HepG2 (cell line): ENCODE results near the gene TBC1D24. TPM values are rescaled to one million over a fixed set of nuclear protein-coding genes. Genes with fewer than 3 reads are reported as not detected.

Experiments
- ATAC-seq: fragments of 200-7000 bp; cut with Tn5 transposase; 3 replicates; pipeline ENCODE4 v1.9.1; 2020; ENCODE audit warnings: mild to moderate bottlenecking, moderate library complexity
- BruUV-seq: library from RNA; stranded (reverse); fragments of 400-500 nt; replicated peaks from 2 replicates; lab custom pipeline; 2021; lab: Mats Ljungman, UMichigan
- CTCF ChIA-PET: fragments of 300-600 bp; formaldehyde crosslinking; extraction: SDS; loops from one replicate; lab custom pipeline; 2021; ENCODE audit warnings: low total read pairs, inconsistent platforms, low intra/inter-chr PET ratio; lab: Yijun Ruan, JAX
- POLR2A ChIA-PET: fragments of 350-600 bp; sonication (Branson Sonifier 250); formaldehyde crosslinking; loops from one replicate; lab custom pipeline; 2020; ENCODE audit warnings: antibody characterized with exemption, inconsistent platforms; lab: Yijun Ruan, JAX
- DNase-seq: peaks from one replicate; pipeline ENCODE4 v3.0.0-alpha.2; 2015; ENCODE audit warnings: low spot score
- FAIRE-seq: peaks from 3 replicates; lab custom pipeline; 2011; peaks lifted over from hg19 to GRCh38; lab: Jason Lieb, UNC
- H2AFZ ChIP-seq: one replicate; pipeline ENCODE4 v1.6.1; 2011; ENCODE audit warnings: low read length, inconsistent platforms
- H3K27ac ChIP-seq: fragments of 300-600 bp; 3 replicates; pipeline ENCODE4 v1.8.0; 2011; ENCODE audit warnings: mixed run types, mild to moderate bottlenecking, mixed read lengths, low read length, inconsistent platforms; ENCODE audit not compliant: insufficient read depth; ENCODE audit errors: extremely low read length
- H3K27me3 ChIP-seq, 2 experiments: fragments of 200-600 bp in 1 of 2; 2 replicates in 1 of 2; 3 replicates in 1 of 2; pipeline versions ENCODE4 v1.6.0 to v1.8.0; 2011; ENCODE audit warnings: low read length in 2 of 2, mild to moderate bottlenecking in 2 of 2, moderate library complexity in 2 of 2, inconsistent platforms in 1 of 2; ENCODE audit not compliant: insufficient read depth in 2 of 2, control insufficient read depth in 1 of 2
- H3K36me3 ChIP-seq, 2 experiments: fragments of 200-600 bp in 1 of 2; replicated peaks in 1 of 2; 2 replicates in 1 of 2; 3 replicates in 1 of 2; pipeline versions ENCODE4 v1.5.1 to v1.8.0; 2011; ENCODE audit warnings: low read length in 2 of 2, inconsistent platforms in 1 of 2; ENCODE audit not compliant: insufficient read depth in 2 of 2, control insufficient read depth in 1 of 2
- H3K4me1 ChIP-seq: 2 replicates; pipeline ENCODE4 v1.5.1; 2012; ENCODE audit warnings: low read length, inconsistent platforms; ENCODE audit not compliant: insufficient read depth
- H3K4me2 ChIP-seq: 2 replicates; pipeline ENCODE4 v1.6.0; 2011; ENCODE audit warnings: low read depth, low read length, inconsistent platforms
- H3K4me3 ChIP-seq, 3 experiments: fragments of 200-600 bp in 1 of 3; sonication (generic), shearing (Covaris generic) in 1 of 3; replicated peaks in 1 of 3; 2 replicates each; pipeline ENCODE4 v1.5.1; 2011 to 2016; ENCODE audit warnings: low read length in 3 of 3, inconsistent platforms in 2 of 3, low read depth in 2 of 3, mild to moderate bottlenecking in 2 of 3, control low read depth in 1 of 3, mixed read lengths in 1 of 3; ENCODE audit not compliant: insufficient read depth in 1 of 3
- H3K79me2 ChIP-seq: one replicate; pipeline ENCODE4 v1.6.1; 2011; ENCODE audit warnings: low read length, inconsistent platforms; ENCODE audit not compliant: insufficient read depth
- H3K9ac ChIP-seq: 2 replicates; pipeline ENCODE4 v1.6.0; 2011; ENCODE audit warnings: mild to moderate bottlenecking, low read depth, low read length, inconsistent platforms; ENCODE audit not compliant: insufficient read depth
- H3K9me3 ChIP-seq: 2 replicates; pipeline ENCODE4 v1.5.1; 2012; ENCODE audit warnings: mild to moderate bottlenecking, low read length
- H4K20me1 ChIP-seq: 2 replicates; pipeline ENCODE4 v1.6.0; 2011; ENCODE audit warnings: inconsistent platforms, mild to moderate bottlenecking, low read length, moderate library complexity; ENCODE audit not compliant: insufficient read depth
- AHDC1 ChIP-seq: sonication (generic); formaldehyde crosslinking; IDR thresholded peaks from 2 replicates; pipeline ENCODE4 v1.5.1; 2020; ENCODE audit warnings: mild to moderate bottlenecking, missing genetic modification reagents, borderline replicate concordance
- ATAD3A ChIP-seq: sonication (generic); formaldehyde crosslinking; IDR thresholded peaks from 2 replicates; pipeline ENCODE4 v1.4.0; 2020; ENCODE audit warnings: missing genetic modification reagents
- FLYWCH1 ChIP-seq: sonication (generic); formaldehyde crosslinking; IDR thresholded peaks from 2 replicates; pipeline ENCODE4 v1.8.1; 2023; ENCODE audit warnings: mild to moderate bottlenecking, missing genetic modification reagents
- KLF9 ChIP-seq: IDR thresholded peaks from 2 replicates; pipeline ENCODE4 v1.6.1; 2016; ENCODE audit warnings: low read depth
- NR2F6 ChIP-seq, 2 experiments: IDR thresholded peaks; 2 replicates each; pipeline ENCODE4 v1.6.1; 2016; ENCODE audit warnings: antibody characterized with exemption in 1 of 2, mild to moderate bottlenecking in 1 of 2
- PRDM15 ChIP-seq: sonication (generic); formaldehyde crosslinking; IDR thresholded peaks from 2 replicates; pipeline ENCODE4 v1.4.0; 2020; ENCODE audit warnings: missing genetic modification reagents
- TP53 ChIP-seq: sonication (generic); formaldehyde crosslinking; conservative IDR thresholded peaks from 2 replicates; pipeline ENCODE4 v1.4.0; 2020; ENCODE audit warnings: missing genetic modification reagents
- WGBS: methylation state at CpG from one replicate; pipeline ENCODE4 v1.1.6; 2017; ENCODE audit warnings: low lambda C conversion rate; 5-methylcytosine and 5-hydroxymethylcytosine counted together
- in situ Hi-C: cut with HindIII; loops from 2 replicates; pipeline ENCODE4 v1.10.0; 2017; ENCODE audit warnings: low pct_unique_long_range_greater_than_20kb; ENCODE audit not compliant: extremely low pct_ligation_motif_present
- intact Hi-C: fragments of 100-400 bp; cut with micrococcal nuclease; formaldehyde crosslinking; loops from one replicate; pipeline ENCODE4 v1.10.0; 2022; ENCODE audit not compliant: unreplicated experiment
- polyA plus RNA-seq, 8 experiments: library from polyadenylated mRNA; depleted of rRNA in 3 of 8; stranded (reverse) in 7 of 8; unstranded in 1 of 8; fragments of >200 nt; fragmentation: Illumina TruSeq in 4 of 8; extraction: Trizol in 4 of 8; gene quantifications; 2 replicates each; pipeline versions ENCODE4 v1.2.1 to v1.2.3, GENCODE V29; 2011 to 2016; ENCODE audit warnings: low read depth in 4 of 8, missing spikeins in 1 of 8, mixed read lengths in 1 of 8; ENCODE audit not compliant: insufficient read depth in 1 of 8
- total RNA-seq, 5 experiments: library from RNA; depleted of rRNA; stranded (reverse); fragments of >200 nt; fragmentation: Illumina TruSeq; extraction: Trizol; gene quantifications; 2 replicates each; pipeline ENCODE4 v1.2.3, GENCODE V29; 2016; ENCODE audit warnings: low read depth in 1 of 5

Gene TBC1D24
- total and polyA plus RNA-seq, 2 of the 13 experiments (the other 11 are each of a cell fraction or from before 2014, with no cell fraction given) = 7.7 to 13.7 TPM

GRCh38 chr16:2487517-2487842, 12.6 kb downstream of the TBC1D24 start:
- H3K4me3 ChIP-seq = no peak overlapping the region
- FAIRE-seq (no peak), ATAC-seq (no peak), DNase-seq (no peak)
- in situ Hi-C loops = no loop called here
- ChIA-PET POLR2A (no interaction called here), CTCF (no interaction called here)
- intact Hi-C loops = no loop called here
- H3K9ac ChIP-seq = no peak overlapping the region
- 93% methylated on average over 8 of the region's 8 CpGs for WGBS
- TF ChIP-seq FLYWCH1 (CRISPR knock-in tag) = no peak
- TF ChIP-seq KLF9 (CRISPR knock-in tag) = no peak
- no peak for TF ChIP-seq ATAD3A (CRISPR knock-in tag)
- peaks cover 0 to 2% of the 10 kb centered on the region in 2 experiments; a peak in 1 of 5 replicates for H3K36me3 ChIP-seq
- peaks cover 31% of the 10 kb centered on the region for H4K20me1 ChIP-seq
- no peaks in the 10 kb centered on the region for H3K9me3 ChIP-seq
- H3K4me1 ChIP-seq = peaks cover 60% of the 10 kb centered on the region
- H3K27ac ChIP-seq = no peak overlapping the region
- no peaks in the 10 kb centered on the region for H3K27me3 ChIP-seq
- BruUV-seq = no TSS peak
- H3K79me2 ChIP-seq = peaks cover 32% of the 10 kb centered on the region
- no peak overlapping the region for H3K4me2 ChIP-seq
- no peak overlapping the region for H2AFZ ChIP-seq

GRCh38 chr16:2487903-2488531, 13.1 kb downstream of the TBC1D24 start:
- no peaks in the 10 kb centered on the region for H3K27me3 ChIP-seq
- H3K4me1 ChIP-seq = peaks cover 56% of the 10 kb centered on the region
- intact Hi-C loops (no loop called here), in situ Hi-C loops (no loop called here)
- ATAC-seq (no peak), FAIRE-seq (no peak), DNase-seq (no peak)
- H3K9me3 ChIP-seq = no peaks in the 10 kb centered on the region
- WGBS = 99% methylated on average over 14 of the region's 15 CpGs
- H4K20me1 ChIP-seq = peaks cover 31% of the 10 kb centered on the region
- H3K36me3 ChIP-seq = peaks cover 0 to 2% of the 10 kb centered on the region in 2 experiments; a peak in 1 of 5 replicates
- no peak overlapping the region for H3K4me3 ChIP-seq
- POLR2A ChIA-PET = interaction anchor here (1.5 kb wide), 1 partner anchor 25 kb away, joined by 3 read pairs; the partner anchor contains the start of gene ATP6V0C
- peaks cover 26% of the 10 kb centered on the region for H3K79me2 ChIP-seq
- CTCF ChIA-PET = no interaction called here
- H2AFZ ChIP-seq = no peak overlapping the region
- H3K27ac ChIP-seq = no peak overlapping the region
- H3K9ac ChIP-seq = no peak overlapping the region
- H3K4me2 ChIP-seq = no peak overlapping the region
- BruUV-seq = no TSS peak
- TF ChIP-seq PRDM15 (CRISPR knock-in tag) (no peak), TP53 (CRISPR knock-in tag) (no peak), AHDC1 (CRISPR knock-in tag) (no peak), NR2F6 (IDR thresholded peaks at IDR 0.05) (no peak), NR2F6 (CRISPR knock-in tag; IDR thresholded peaks at IDR 0.05) (no peak)
